Panc1 (cell line): ENCODE data around the gene NPEPL1. TPM values are rescaled to one million over a fixed set of nuclear protein-coding genes. Genes with fewer than 3 reads are reported as not detected.

Experiments
- ATAC-seq: fragments of 200-7000 bp; cut with Tn5 transposase; 2 replicates; pipeline ENCODE4 v1.9.1; 2020; ENCODE audit warnings: mild to moderate bottlenecking, moderate library complexity
- BruUV-seq: library from RNA; stranded (reverse); fragments of 400-500 nt; replicated peaks from 2 replicates; lab custom pipeline; 2021; lab: Mats Ljungman, UMichigan
- CTCF ChIA-PET: fragments of 300-600 bp; sonication (Branson Sonifier 250); formaldehyde crosslinking; loops from one replicate; lab custom pipeline; 2022; ENCODE audit warnings: antibody characterized with exemption; lab: Charles Lee
- POLR2A ChIA-PET: fragments of 300-600 bp; sonication (Branson Sonifier 250); formaldehyde crosslinking; loops from one replicate; lab custom pipeline; 2022; ENCODE audit warnings: antibody characterized with exemption; lab: Charles Lee
- DNase-seq: peaks from one replicate; pipeline ENCODE4 v3.0.0-alpha.2; 2010; ENCODE audit warnings: low read depth, low spot score
- H3K27ac ChIP-seq: 2 replicates; pipeline ENCODE4 v1.5.1; 2011; ENCODE audit warnings: mild to moderate bottlenecking, low read length, inconsistent platforms
- H3K27me3 ChIP-seq: fragments of 200-500 bp; sonication (Bioruptor generic); 2 replicates; pipeline ENCODE4 v1.6.0; 2014; ENCODE audit warnings: low read length, inconsistent platforms; ENCODE audit not compliant: control insufficient read depth, insufficient read depth
- H3K36me3 ChIP-seq: fragments of 200-500 bp; sonication (Bioruptor generic); 2 replicates; pipeline ENCODE4 v1.5.1; 2014; ENCODE audit warnings: inconsistent platforms, mild to moderate bottlenecking, low read length, moderate library complexity; ENCODE audit not compliant: control insufficient read depth, insufficient read depth
- H3K4me1 ChIP-seq: 2 replicates; pipeline ENCODE4 v1.5.1; 2011; ENCODE audit warnings: inconsistent platforms, mild to moderate bottlenecking, low read length, moderate library complexity; ENCODE audit not compliant: control insufficient read depth, insufficient read depth
- H3K4me3 ChIP-seq, 2 experiments: 2 replicates each; pipeline ENCODE4 v1.5.1; 2011 to 2012; ENCODE audit warnings: low read depth in 2 of 2, low read length in 2 of 2, mild to moderate bottlenecking in 2 of 2, inconsistent platforms in 1 of 2, moderate library complexity in 1 of 2
- H3K9me3 ChIP-seq: fragments of 200-500 bp; sonication (Bioruptor generic); 2 replicates; pipeline ENCODE4 v1.5.1; 2014; ENCODE audit warnings: low read depth, mild to moderate bottlenecking, inconsistent platforms, low read length, moderate library complexity; ENCODE audit not compliant: control insufficient read depth, insufficient read depth
- POLR2AphosphoS5 ChIP-seq: IDR thresholded peaks from 2 replicates; pipeline ENCODE4 v1.6.1; 2012; ENCODE audit warnings: mild to moderate bottlenecking, low read depth, low read length, moderate library complexity
- SIN3A ChIP-seq: IDR thresholded peaks from 2 replicates; pipeline ENCODE4 v1.6.1; 2012; ENCODE audit warnings: low read depth, mild to moderate bottlenecking, low read length, moderate library complexity, borderline replicate concordance; ENCODE audit not compliant: insufficient read depth
- TCF7L2 ChIP-seq: IDR thresholded peaks from 2 replicates; pipeline ENCODE4 v1.6.1; 2011; ENCODE audit warnings: mild to moderate bottlenecking, low read depth, low read length, inconsistent platforms
- in situ Hi-C: cut with HindIII; loops from 2 replicates; pipeline ENCODE4 v1.10.0; 2016; ENCODE audit warnings: low sequenced_read_pairs, low pct_unique_long_range_greater_than_20kb
- intact Hi-C: fragments of 100-400 bp; cut with micrococcal nuclease; formaldehyde crosslinking; loops from one replicate; pipeline ENCODE4 v1.10.0; 2022; ENCODE audit not compliant: unreplicated experiment
- total RNA-seq: library from RNA; stranded (reverse); gene quantifications from one replicate; pipeline ENCODE4 v1.2.1, GENCODE V29; 2021; ENCODE audit not compliant: unreplicated experiment
- TF ChIP-seq, protein P1 (sequence below): fragments of 450-650 bp; IDR thresholded peaks from 2 replicates; pipeline ENCODE4 v1.5.1; 2017; ENCODE audit warnings: mild to moderate bottlenecking
- TF ChIP-seq, protein P2 (sequence below), 2 experiments: IDR thresholded peaks; 2 replicates each; pipeline ENCODE4 v1.6.1; 2011 to 2012; ENCODE audit warnings: low read depth in 2 of 2, control low read depth in 1 of 2, low read length in 1 of 2, mild to moderate bottlenecking in 1 of 2, moderate library complexity in 1 of 2; ENCODE audit not compliant: insufficient read depth in 1 of 2

NPEPL1 gene
- total RNA-seq, 1 experiment from 2014 or later, result 27.4 TPM

- BruUV-seq, result no TSS peak
- H3K27me3 ChIP-seq, result no peaks in the 10 kb centered on the region
- in situ Hi-C loops, result no loop called here
- no peaks in the 10 kb centered on the region for H3K36me3 ChIP-seq
- ChIA-PET CTCF (no interaction called here), POLR2A (no interaction called here)
- no peak overlapping the region for H3K27ac ChIP-seq
- TF ChIP-seq TCF7L2, result no peak
- TF ChIP-seq, protein P1, sequence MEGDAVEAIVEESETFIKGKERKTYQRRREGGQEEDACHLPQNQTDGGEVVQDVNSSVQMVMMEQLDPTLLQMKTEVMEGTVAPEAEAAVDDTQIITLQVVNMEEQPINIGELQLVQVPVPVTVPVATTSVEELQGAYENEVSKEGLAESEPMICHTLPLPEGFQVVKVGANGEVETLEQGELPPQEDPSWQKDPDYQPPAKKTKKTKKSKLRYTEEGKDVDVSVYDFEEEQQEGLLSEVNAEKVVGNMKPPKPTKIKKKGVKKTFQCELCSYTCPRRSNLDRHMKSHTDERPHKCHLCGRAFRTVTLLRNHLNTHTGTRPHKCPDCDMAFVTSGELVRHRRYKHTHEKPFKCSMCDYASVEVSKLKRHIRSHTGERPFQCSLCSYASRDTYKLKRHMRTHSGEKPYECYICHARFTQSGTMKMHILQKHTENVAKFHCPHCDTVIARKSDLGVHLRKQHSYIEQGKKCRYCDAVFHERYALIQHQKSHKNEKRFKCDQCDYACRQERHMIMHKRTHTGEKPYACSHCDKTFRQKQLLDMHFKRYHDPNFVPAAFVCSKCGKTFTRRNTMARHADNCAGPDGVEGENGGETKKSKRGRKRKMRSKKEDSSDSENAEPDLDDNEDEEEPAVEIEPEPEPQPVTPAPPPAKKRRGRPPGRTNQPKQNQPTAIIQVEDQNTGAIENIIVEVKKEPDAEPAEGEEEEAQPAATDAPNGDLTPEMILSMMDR, result no peak
- no peak for TF ChIP-seq SIN3A
- TF ChIP-seq, protein P2, sequence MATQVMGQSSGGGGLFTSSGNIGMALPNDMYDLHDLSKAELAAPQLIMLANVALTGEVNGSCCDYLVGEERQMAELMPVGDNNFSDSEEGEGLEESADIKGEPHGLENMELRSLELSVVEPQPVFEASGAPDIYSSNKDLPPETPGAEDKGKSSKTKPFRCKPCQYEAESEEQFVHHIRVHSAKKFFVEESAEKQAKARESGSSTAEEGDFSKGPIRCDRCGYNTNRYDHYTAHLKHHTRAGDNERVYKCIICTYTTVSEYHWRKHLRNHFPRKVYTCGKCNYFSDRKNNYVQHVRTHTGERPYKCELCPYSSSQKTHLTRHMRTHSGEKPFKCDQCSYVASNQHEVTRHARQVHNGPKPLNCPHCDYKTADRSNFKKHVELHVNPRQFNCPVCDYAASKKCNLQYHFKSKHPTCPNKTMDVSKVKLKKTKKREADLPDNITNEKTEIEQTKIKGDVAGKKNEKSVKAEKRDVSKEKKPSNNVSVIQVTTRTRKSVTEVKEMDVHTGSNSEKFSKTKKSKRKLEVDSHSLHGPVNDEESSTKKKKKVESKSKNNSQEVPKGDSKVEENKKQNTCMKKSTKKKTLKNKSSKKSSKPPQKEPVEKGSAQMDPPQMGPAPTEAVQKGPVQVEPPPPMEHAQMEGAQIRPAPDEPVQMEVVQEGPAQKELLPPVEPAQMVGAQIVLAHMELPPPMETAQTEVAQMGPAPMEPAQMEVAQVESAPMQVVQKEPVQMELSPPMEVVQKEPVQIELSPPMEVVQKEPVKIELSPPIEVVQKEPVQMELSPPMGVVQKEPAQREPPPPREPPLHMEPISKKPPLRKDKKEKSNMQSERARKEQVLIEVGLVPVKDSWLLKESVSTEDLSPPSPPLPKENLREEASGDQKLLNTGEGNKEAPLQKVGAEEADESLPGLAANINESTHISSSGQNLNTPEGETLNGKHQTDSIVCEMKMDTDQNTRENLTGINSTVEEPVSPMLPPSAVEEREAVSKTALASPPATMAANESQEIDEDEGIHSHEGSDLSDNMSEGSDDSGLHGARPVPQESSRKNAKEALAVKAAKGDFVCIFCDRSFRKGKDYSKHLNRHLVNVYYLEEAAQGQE (IDR thresholded peaks at IDR 0.05; ENCODE audit: insufficient read depth in 1 of 2, low read depth in 2 of 2, low read length in 1 of 2), result no peak
- H3K4me1 ChIP-seq, result no peaks in the 10 kb centered on the region
- H3K4me3 ChIP-seq, result no peak overlapping the region
- ATAC-seq, result no peak
- DNase-seq, result no peak
- intact Hi-C loops, result no loop called here
- H3K9me3 ChIP-seq, result no peaks in the 10 kb centered on the region
Measured at GRCh38 chr20:58708246-58708931, 15.8 kb downstream of the NPEPL1 start.

DNA sequence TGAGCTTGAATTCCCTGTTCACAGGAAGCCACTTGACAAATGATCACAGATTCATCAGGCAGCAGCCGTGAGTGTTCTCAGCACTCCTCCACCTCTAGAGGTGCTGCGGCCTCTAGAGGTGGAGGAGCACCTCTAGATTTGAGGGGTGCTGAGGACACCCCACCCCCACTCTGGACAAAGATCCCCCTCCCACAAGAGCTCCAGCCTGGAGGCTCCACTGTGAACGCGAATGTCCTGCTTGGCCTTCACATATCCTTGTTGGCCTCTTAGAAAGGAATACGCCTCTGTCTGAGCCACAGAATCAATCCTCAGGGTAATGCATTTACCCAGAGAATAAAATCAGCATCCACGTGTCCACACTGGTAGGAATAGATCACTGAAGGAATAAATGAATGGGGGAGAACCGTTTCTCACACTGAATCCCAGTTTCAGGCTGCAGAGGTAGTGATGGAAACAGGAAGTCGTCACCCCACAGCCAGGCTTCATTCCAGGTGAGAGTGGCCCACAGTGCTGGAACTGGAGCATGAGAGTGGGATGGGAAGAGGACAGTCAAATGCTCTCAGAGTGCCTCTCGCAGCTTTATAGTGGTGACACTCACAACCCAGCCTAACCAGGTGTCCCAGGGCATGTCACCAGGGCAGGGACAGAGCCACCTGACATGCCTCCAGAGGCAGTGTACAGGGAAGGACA, 16.6 kb downstream of the NPEPL1 start:
- intact Hi-C loops, result no loop called here
- no peak for DNase-seq
- no peak overlapping the region for H3K4me3 ChIP-seq
- BruUV-seq, result no TSS peak
- no peak for ATAC-seq
- POLR2A ChIA-PET, result no interaction called here
- H3K27me3 ChIP-seq, result no peaks in the 10 kb centered on the region
- CTCF ChIA-PET, result no interaction called here
- no peak overlapping the region for H3K27ac ChIP-seq
- TF ChIP-seq, protein P1, result no peak
- TF ChIP-seq, protein P2 (IDR thresholded peaks at IDR 0.05; ENCODE audit: insufficient read depth in 1 of 2, low read depth in 2 of 2, low read length in 1 of 2), result no peak
- TF ChIP-seq TCF7L2 (no peak), SIN3A (no peak), POLR2AphosphoS5 (no peak)
- H3K9me3 ChIP-seq, result no peaks in the 10 kb centered on the region
- in situ Hi-C loops, result no loop called here
- no peaks in the 10 kb centered on the region for H3K4me1 ChIP-seq
- no peaks in the 10 kb centered on the region for H3K36me3 ChIP-seq
